NK-92 (cell line): ENCODE data around the gene POU2AF3.

Source experiments
- DNase-seq: peaks from one replicate; lab custom pipeline; 2025; ENCODE audit not compliant: unreplicated experiment; lab: John Stamatoyannopoulos, UW

Gene POU2AF3

DNA sequence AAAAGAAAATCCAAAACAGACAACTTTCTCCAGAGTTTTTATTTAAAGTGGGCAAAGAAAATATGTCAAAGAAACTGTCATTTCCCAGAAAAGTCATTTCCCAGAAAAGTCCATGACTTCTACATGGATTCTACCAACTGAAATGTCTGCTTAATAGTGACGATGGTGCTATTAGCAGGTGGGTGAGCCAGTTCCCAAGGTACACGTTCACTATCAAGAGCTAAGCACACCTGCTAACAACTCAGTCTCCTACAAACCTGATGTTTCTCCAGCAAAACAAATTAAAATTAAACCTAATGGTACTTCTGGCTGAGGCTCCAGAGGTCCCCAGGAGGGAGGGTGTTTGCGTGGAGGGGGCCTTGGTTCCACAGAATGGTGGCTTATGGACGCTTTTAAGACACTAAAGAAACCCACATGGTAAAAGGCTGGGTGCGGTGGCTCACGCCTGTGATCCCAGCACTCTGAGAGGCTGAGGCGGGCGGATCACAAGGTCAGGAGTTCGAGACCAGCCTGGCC lies 53.9 kb downstream of the POU2AF3 start:
- DNase-seq: no peak

DNA sequence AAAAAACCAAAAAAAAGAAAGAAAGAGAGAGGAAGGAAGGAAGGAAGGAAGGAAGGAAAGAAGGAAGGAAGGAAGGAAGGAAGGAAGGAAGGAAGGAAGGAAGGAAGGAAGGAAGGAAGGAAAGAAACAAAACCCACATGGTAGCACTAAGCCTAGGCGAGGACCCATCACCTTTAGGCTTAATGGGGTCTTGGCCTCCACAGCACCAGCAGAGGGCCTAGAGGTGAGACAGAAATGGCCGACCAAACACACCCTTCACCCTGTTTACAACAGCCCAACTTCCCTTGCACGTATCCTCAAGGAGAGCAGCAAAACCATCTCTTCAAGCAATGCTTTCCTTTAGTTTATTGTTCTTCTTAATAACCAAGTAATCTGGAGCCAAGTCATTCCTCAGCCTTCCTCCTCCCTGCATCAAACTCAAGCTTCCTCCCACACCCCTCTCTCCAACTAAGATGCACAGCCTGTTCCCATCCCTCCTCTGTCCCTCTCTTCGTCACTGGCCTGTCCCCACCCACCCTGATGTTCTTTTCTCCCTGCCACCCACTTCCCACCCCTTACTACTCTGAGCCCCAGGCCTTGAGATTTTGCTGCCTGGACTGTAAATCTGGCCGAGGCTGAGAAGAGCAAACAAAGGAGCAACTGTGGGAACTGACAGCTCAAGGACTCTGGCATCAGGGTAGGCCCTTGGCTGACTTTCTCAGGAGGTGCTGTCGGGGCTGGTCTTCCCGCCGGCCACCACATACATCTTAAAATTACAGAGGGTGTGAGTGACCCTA lies 54.8 kb downstream of the POU2AF3 start:
- no peak for DNase-seq

DNA sequence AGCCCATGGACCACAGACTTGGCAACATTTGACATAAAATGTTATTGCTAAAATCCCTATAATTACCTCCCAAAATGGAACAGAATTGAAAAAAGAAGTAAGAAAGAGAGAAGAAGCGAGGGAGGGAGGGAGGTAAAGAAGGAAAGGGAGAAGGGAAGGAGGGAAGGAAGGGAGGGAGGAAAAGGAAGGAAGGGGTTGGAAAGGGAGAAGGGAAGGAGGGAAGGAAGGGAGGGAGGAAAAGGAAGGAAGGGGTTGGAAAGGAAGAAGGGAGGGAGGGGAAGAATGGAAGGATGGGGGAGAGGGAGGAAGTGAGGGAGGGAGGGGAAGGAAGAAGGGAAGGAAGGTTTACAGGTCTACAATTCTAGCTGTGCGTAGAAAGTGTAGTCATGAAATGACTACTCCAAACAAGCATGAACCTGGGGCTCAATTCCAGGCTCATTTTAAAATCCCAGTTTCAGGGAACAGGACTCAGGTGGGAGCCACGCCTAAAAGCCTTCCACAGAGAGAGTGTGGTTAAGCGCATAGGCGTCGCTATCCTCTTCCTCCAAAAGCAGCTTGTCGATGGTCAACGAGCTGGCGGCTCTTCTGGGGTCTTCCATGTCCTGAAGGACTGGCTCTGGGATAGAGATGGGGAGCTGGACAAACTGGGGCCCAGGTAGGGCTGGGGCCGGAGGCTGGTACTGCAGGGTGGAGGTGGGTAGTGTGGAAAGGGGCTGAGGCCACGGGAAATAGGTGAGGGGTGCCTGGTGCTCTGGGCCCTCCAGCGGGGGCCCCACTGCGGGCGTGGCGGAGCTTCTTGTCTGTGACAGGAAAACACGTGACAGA lies 55.6 kb downstream of the POU2AF3 start:
- DNase-seq: no peak

DNA sequence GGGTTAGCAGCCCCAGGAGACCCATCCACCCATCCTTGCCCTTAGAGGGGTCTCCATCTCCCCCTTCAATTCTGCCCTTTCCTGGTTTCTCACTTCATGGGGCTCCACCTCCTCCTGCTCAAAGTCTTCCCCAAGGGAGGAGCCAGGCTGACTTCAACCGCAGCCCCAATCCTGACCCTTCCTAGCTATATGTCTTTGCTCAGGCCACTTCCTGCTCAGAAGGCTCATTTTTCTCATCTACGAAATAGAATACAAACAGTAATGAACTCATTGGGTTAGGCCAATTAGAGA lies 56.2 kb downstream of the POU2AF3 start:
- DNase-seq: no peak

DNA sequence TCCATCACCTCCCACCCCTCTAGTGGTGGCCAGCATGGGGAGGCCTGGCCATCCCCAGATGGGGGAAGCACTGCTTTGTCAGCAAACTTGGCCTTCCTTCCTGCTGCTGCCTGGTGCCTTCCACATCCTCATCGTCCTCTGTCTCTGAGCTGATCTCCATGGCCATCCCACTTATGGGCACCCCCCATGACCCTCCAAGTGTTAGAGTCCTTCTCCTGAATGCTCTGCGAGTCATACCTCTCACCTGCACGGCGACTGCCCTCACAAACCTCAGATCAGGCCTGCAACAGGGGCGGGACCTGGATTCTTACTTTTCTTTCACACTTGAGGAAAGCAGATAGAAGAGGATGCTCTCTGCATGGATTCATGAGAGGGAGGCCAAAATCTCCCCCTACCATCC lies 56.8 kb downstream of the POU2AF3 start:
- no peak for DNase-seq

DNA sequence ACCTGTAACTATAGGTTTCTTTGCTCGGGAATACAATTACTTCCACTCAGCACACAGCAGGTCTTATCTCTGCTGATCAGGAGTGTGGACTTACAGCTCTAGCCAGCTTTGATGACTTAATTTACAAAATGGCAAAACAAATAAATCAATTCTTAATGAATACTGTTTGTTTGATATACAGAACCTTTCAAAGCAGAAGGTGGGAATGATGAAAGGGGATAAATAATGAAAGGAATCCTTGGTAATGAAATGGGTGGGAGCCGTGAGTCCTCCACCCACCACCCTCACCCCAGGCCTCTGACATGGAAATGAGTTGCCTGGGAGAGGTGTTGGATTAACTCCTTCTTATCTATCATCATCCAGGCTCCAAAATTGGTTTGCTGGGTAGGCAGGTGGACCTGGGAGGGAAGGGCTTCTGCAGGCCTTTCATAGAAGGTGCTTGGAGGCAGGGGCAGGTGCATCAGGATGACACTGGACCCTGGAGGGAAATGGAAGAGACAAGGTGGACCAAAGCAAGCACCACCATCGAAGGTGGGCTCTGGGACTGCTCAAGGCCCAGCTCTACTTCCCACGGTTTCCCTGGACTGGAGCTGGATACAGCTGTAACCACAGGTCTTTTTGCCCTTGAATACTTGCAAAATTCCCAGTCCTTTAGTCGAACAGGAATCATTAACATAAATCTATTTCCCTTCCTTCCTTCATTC lies 57.8 kb downstream of the POU2AF3 start:
- DNase-seq: no peak

DNA sequence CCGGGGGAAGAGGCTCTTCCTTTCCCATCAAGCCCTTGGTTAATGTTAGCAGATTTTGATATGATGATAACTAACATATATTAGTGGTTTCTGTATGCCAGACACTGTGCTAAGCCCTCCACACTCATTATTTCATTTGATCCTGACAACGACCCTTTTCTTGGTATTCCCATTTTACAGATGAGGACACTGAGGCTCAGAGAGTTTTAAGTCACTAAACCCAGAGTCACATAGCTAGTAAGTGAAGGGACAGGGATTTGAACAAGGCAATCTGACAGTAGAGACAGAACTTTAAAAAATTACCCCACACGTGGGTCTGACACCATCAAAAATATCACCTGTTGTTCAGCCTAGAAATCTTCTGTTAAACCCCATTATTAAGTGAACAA lies 58.3 kb downstream of the POU2AF3 start:
- no peak for DNase-seq

DNA sequence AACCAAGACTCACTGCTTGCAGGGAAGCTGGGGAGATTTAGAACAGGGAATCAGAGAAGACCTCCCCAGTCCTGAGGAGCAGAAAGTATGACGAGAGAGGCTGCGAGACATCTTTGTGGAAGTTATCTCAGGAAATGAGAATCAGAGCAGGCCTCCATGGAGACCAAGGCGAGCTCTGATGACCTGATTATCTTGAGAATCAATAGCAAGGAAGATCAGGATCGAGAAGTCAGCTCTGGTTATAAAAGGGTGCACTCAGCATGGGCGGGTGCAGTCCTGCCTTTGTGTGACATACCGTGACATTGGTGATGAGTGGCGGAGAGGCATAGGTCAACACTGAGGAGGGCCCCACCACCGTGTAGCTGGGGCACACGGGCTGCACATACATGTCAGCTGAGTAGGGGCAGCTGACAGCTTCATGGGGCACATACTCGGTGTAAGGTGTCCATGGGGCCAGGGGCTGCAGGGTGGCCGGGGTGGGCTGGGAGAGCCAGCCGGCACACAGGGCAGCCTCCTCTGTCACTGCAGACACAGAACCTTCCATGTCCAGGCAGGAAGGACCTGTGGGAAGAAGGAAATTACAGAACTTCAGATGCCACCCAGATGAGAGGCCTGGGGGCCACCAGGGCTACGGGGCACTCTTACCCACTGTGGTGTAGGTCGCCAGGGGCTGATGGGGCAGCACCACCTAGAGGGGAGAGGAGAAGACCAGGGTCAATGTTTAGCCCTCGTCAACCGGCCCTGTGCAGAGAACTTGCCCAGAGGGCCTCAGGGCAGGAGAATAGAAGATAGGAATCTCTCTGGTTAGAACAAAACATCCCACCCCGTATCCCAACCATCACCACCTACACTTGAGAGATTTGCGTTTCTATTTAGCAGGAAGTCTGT lies 59.0 kb downstream of the POU2AF3 start:
- DNase-seq: no peak
